CD4-positive, alpha-beta T cell treated with Interleukin-17A for 1 hour (primary cell): ENCODE results near the gene DUSP11.

Source experiments
- DNase-seq: peaks from one replicate; pipeline ENCODE4 v3.0.0-alpha.2; 2020

The DUSP11 gene

GRCh38 chr2:73716543-73717250, 63.2 kb downstream of the DUSP11 start:
- DNase-seq, result no peak

- no peak for DNase-seq
Measured at GRCh38 chr2:73714091-73714490, 65.8 kb downstream of the DUSP11 start.
